Measurements from ENCODE around the gene LIN28A. TPM values are rescaled to one million over a fixed set of nuclear protein-coding genes. Genes with fewer than 3 reads are reported as not detected.
"Not testable (repeated sequence)": the region's sequence is repeated elsewhere in the genome, so short reads cannot be mapped to it uniquely, and the experiment has no call there.

LIN28A gene
- total RNA-seq, 1 donor from 2014 or later = not detected

- ChIA-PET POLR2A (interaction anchor here (0.7 kb wide), 1 partner anchor 701 kb away, joined by 3 read pairs; no protein-coding TSS in a partner anchor), CTCF (no interaction called here)
- Mint-ChIP-seq H3K27me3 (peaks cover 3% of the 10 kb centered on the region), H3K4me3 (no peak overlapping the region), H3K27ac (no peak overlapping the region), H3K36me3 (ENCODE audit: low read depth) (no peaks in the 10 kb centered on the region), H3K9me3 (no peaks in the 10 kb centered on the region), H3K4me1 (peaks cover 27% of the 10 kb centered on the region)
- DNase-seq = no peak
- intact Hi-C loops (cut with micrococcal nuclease) = no loop called here
- TF ChIP-seq CTCF (IDR thresholded peaks at IDR 0.05) = no peak
- no peak for ATAC-seq (ENCODE audit: low read depth)
These were observed 38.6 kb upstream of the LIN28A start for GRCh38 chr1:26372039-26372438.

GRCh38 chr1:26372611-26373010 is 38.0 kb upstream of the LIN28A start, which contains the start of gene ZNF683:
ZNF683 (minus strand) TSS chr1:26372750; CDS start chr1:26368571, 4,179 bp downstream.
- intact Hi-C loops (cut with micrococcal nuclease) = not testable (repeated sequence)
- H3K4me1 Mint-ChIP-seq = peaks cover 32% of the 10 kb centered on the region

DNA sequence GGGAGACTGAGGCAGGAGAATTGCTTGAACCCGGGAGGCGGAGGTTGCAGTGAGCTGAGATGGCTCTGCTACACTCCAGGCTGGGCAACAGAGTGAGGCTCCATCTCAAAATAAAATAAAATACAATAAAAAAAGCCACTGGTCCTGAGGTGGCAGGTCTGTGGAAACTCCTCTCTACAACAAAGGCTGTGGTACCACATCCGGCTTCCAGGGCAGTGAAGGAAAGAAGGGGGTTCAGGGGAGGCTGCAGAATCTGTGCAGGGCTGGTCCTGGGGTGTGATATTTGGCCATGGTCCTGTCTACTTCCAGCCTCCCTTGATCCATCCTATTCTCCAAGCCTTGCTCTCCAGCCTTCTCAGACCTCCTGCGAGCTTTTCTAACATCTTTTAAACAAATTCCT is 37.3 kb upstream of the LIN28A start:
- Mint-ChIP-seq H3K27me3 (no peaks in the 10 kb centered on the region), H3K27ac (no peak overlapping the region), H3K4me3 (no peak overlapping the region), H3K9me3 (no peaks in the 10 kb centered on the region), H3K4me1 (peaks cover 38% of the 10 kb centered on the region), H3K36me3 (ENCODE audit: low read depth) (no peaks in the 10 kb centered on the region)
- CTCF ChIA-PET = interaction anchor here (1.5 kb wide), 1 partner anchor 9 kb away, joined by 3 read pairs; no protein-coding TSS in a partner anchor
- intact Hi-C loops (cut with micrococcal nuclease) = no loop called here
- no peak for DNase-seq
- no peak for TF ChIP-seq CTCF (IDR thresholded peaks at IDR 0.05)
- POLR2A ChIA-PET = no interaction called here
- ATAC-seq (ENCODE audit: low read depth) = no peak

More at GRCh38 chr1:26372611-26373010, 38.0 kb upstream of the LIN28A start, which contains the start of gene ZNF683:
- H3K27ac Mint-ChIP-seq; POLR2A ChIA-PET; H3K9me3 Mint-ChIP-seq; CTCF ChIA-PET; DNase-seq; H3K27me3 Mint-ChIP-seq; ATAC-seq (ENCODE audit: low read depth); H3K36me3 Mint-ChIP-seq (ENCODE audit: low read depth); H3K4me3 Mint-ChIP-seq: not testable (repeated sequence)

DNA sequence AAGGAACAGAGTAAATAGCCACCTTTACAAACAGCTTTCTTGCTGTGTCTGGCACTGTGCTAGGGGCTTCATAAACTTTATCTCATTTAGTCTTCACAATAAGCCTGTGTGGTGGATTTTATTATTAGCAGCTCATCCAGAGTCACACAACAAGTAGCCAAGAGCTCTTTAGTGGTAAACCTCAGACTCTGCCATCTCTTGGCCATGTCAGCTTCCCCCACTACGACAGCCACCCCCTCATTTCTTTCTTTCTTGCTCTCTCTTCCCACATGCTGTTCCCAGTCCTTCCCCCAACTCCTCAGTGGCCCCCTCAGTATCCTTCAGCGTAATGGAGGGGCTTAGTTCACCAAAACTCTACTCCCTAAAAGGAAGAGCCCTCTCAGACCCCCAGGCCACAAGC is 36.8 kb upstream of the LIN28A start:
- ChIA-PET POLR2A (interaction anchor here (0.6 kb wide), 1 partner anchor 19 kb away, joined by 7 read pairs; no protein-coding TSS in a partner anchor), CTCF (interaction anchor here (1.5 kb wide), 1 partner anchor 10 kb away, joined by 3 read pairs; no protein-coding TSS in a partner anchor)
- H3K4me3 Mint-ChIP-seq = no peak overlapping the region
- no peaks in the 10 kb centered on the region for H3K36me3 Mint-ChIP-seq (ENCODE audit: low read depth)
- peaks cover 43% of the 10 kb centered on the region for H3K4me1 Mint-ChIP-seq
- ATAC-seq (ENCODE audit: low read depth) (no peak), DNase-seq (no peak)
- intact Hi-C loops (cut with micrococcal nuclease) = no loop called here
- no peaks in the 10 kb centered on the region for H3K27me3 Mint-ChIP-seq
- H3K9me3 Mint-ChIP-seq = no peaks in the 10 kb centered on the region
- TF ChIP-seq CTCF (IDR thresholded peaks at IDR 0.05) = no peak
- no peak overlapping the region for H3K27ac Mint-ChIP-seq

DNA sequence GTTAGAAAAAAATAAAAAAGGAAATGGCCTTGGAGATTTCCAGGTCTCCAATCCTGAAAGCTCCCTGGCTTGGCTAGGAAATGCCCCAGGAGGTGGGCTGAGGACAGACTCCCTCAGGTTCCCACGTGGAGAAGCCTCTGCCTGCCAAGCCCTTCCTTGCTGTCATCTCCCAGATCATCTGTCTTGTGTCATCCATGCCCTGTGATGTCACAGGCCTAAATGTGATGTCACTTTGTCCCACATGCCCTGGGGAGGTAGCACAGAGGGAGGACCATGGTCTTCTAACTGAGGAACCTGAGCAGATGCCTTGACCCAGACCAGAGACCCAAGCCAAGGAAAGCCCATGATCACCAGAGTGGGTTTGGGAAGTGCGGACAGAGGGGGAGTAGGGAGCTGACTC is 36.3 kb upstream of the LIN28A start:
- H3K36me3 Mint-ChIP-seq (ENCODE audit: low read depth); H3K4me3 Mint-ChIP-seq; H3K27ac Mint-ChIP-seq; DNase-seq; ATAC-seq (ENCODE audit: low read depth); H3K9me3 Mint-ChIP-seq; H3K27me3 Mint-ChIP-seq; intact Hi-C loops (cut with micrococcal nuclease): not testable (repeated sequence)
- H3K4me1 Mint-ChIP-seq = peaks cover 44% of the 10 kb centered on the region
- ChIA-PET POLR2A (interaction anchor here (1.3 kb wide), 1 partner anchor 85 kb away, joined by 3 read pairs; no protein-coding TSS in a partner anchor), CTCF (interaction anchor here (1.5 kb wide), 1 partner anchor 10 kb away, joined by 3 read pairs; no protein-coding TSS in a partner anchor)

DNA sequence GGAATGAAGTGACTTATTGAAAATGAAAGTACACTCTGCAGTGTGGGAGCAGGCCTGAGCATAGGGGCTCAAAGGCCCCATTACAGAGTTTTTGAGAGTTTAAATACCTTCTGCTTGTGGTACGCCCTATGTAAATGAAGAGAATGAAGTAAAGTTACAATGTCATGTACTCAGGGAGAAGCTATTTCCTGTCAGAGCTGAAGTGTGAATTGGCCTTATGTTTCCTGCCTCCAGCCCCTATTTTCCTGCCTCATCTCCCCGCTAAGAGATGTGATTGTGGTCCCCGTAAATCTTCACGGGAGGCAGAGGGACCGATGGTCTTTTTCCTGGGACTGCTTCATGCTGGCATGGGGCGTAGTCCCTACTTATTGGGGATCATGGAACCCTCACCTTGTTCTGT is 35.5 kb upstream of the LIN28A start:
- Mint-ChIP-seq H3K36me3 (ENCODE audit: low read depth) (no peaks in the 10 kb centered on the region), H3K27me3 (no peaks in the 10 kb centered on the region), H3K4me1 (peaks cover 45% of the 10 kb centered on the region), H3K9me3 (no peaks in the 10 kb centered on the region), H3K4me3 (peak overlapping the region; percentile 5), H3K27ac (peak overlapping the region; percentile 42)
- intact Hi-C loops (cut with micrococcal nuclease) = no loop called here
- TF ChIP-seq CTCF (IDR thresholded peaks at IDR 0.05) = no peak
- ChIA-PET CTCF (no interaction called here), POLR2A (interaction anchor here (1.3 kb wide), 1 partner anchor 86 kb away, joined by 3 read pairs; no protein-coding TSS in a partner anchor)
- ATAC-seq (ENCODE audit: low read depth) (no peak), DNase-seq (no peak)
